H1 (cell line): ENCODE results near the gene ADORA1.

Experiments used
- MAFK ChIP-seq: IDR thresholded peaks from 2 replicates; pipeline ENCODE4 v1.6.1; 2012; ENCODE audit warnings: low read depth, mild to moderate bottlenecking, improper control_type of control experiment, low read length
- TF ChIP-seq, protein P1 (sequence below), 3 experiments: IDR thresholded peaks; 1 replicate in 2 of 3; 2 replicates in 1 of 3; pipeline versions ENCODE4 v1.5.1 to v1.6.1; 2011; ENCODE audit warnings: low read length in 3 of 3, mild to moderate bottlenecking in 3 of 3, inconsistent platforms in 2 of 3, low read depth in 1 of 3, moderate library complexity in 1 of 3; ENCODE audit not compliant: insufficient read depth in 1 of 3; ENCODE audit errors: control extremely low read depth in 1 of 3

DNA sequence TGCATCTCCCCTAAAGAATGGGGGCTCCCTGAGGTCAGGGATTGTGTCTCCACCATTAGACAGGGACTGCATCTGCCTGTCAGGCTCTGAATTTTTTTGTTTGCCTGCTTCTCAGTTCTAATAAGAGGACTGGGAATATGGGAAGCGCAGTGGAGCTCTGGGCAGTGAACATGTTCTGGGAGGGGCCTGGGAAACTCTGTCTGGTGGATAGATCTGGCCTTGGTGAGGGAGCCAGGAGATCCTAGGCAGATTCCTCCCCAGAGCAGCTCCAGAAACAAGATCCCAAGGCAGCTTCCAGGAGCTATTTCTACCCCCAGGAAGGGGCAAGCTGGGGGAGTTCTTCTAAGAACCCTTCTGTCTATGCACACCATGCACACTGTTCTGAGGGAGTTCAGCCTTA is 29.1 kb upstream of the ADORA1 start:
- TF ChIP-seq, protein P1, sequence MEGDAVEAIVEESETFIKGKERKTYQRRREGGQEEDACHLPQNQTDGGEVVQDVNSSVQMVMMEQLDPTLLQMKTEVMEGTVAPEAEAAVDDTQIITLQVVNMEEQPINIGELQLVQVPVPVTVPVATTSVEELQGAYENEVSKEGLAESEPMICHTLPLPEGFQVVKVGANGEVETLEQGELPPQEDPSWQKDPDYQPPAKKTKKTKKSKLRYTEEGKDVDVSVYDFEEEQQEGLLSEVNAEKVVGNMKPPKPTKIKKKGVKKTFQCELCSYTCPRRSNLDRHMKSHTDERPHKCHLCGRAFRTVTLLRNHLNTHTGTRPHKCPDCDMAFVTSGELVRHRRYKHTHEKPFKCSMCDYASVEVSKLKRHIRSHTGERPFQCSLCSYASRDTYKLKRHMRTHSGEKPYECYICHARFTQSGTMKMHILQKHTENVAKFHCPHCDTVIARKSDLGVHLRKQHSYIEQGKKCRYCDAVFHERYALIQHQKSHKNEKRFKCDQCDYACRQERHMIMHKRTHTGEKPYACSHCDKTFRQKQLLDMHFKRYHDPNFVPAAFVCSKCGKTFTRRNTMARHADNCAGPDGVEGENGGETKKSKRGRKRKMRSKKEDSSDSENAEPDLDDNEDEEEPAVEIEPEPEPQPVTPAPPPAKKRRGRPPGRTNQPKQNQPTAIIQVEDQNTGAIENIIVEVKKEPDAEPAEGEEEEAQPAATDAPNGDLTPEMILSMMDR (IDR thresholded peaks at IDR 0.05; ENCODE audit: control extremely low read depth in 1 of 3, insufficient read depth in 1 of 3, low read depth in 1 of 3, low read length in 3 of 3), result no peak
- no peak for TF ChIP-seq MAFK
